Left colon (tissue), 2 donors: ENCODE measurements around the gene CACNG8. TPM values are rescaled to one million over a fixed set of nuclear protein-coding genes. Genes with fewer than 3 reads are reported as not detected.
"Not testable (repeated sequence)": the region's sequence is repeated elsewhere in the genome, so short reads cannot be mapped to it uniquely, and the experiment has no call there.

ENCODE experiments used
- ATAC-seq: fragments of 200-7000 bp; cut with Tn5 transposase; one replicate; pipeline ENCODE4 v1.9.1; 2020; ENCODE audit warnings: mild to moderate bottlenecking, moderate library complexity
- DNase-seq, 2 donors: peaks; one replicate each; pipeline ENCODE4 v3.0.0-alpha.2; 2020
- intact Hi-C, 2 donors: fragments of 100-400 bp; cut with DNase I in 1 of 2; cut with micrococcal nuclease in 1 of 2; formaldehyde crosslinking; loops; one replicate each; pipeline versions ENCODE4 v1.11.2 to v1.14.0; 2022; cut with DNase I, micrococcal nuclease
- long read RNA-seq: library from polyadenylated mRNA; unstranded; transcript quantifications from one replicate; pipeline ENCODE4 v2.0.0, GENCODE V29; 2021
- total RNA-seq, 2 donors: library from RNA; stranded (reverse); fragmentation: NEBNext Ultra II Directional; extraction: Animal tissue kit (Norgen Biotek cat#: 25700); gene quantifications; one replicate each; pipeline ENCODE4 v1.2.1, GENCODE V29; 2021
- donor health status: DM: no; HTN: no; CAD: no.
- donor health status: DM: yes; HTN: yes; CAD: no.

The CACNG8 gene
- under 1 TPM in 1 of 2 donors, not detected in 1; 0.03 TPM for total RNA-seq
- long read RNA-seq = 0 reads

DNA sequence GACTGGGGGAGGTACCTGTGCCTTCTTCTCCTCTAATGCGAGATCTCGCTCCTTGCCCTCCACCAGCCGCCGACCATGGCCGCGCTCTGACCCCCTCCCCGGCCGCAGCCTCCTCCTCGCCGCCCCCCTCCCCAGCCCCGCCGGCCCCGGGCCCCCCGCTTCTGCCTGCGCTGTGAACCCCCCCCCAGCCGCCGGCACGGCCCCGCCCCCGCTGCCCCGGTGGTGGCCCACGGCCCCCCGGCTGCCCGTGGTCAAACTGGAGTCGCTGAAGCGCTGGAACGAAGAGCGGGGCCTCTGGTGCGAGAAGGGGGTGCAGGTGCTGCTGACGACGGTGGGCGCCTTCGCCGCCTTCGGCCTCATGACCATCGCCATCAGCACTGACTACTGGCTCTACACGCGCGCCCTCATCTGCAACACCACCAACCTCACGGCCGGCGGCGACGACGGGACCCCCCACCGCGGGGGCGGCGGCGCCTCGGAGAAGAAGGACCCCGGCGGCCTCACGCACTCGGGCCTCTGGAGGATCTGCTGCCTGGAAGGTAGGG, at the start of gene CACNG8:
TSS of gene CACNG8 (plus strand) at position 51 of the 545 bp plus-strand sequence.
- ATAC-seq (no peak), DNase-seq (no peak)
- intact Hi-C loops = no loop called here

DNA sequence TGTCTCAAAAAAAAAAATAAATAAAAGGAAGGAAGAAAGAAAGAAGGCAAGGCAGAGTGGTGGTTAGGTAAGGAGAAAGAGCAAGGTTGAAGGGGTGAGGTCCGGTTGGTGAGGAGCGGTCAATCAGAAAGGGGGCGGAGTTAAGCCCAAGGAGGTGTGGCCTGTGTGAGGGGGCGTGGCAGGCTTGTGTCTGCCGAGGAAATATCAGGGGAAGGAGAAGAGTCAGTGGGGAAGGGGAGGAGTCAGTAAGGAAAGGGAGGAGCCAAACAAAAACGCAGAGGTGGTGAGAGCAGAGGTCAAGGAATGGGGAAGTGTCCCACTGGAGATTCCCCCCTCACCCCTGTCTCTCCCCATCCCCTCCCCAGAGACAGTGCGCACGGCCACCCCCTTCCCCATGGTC, 47.7 kb upstream of the CACNG8 start:
- intact Hi-C loops = no loop called here
- ATAC-seq (no peak), DNase-seq (no peak)

DNA sequence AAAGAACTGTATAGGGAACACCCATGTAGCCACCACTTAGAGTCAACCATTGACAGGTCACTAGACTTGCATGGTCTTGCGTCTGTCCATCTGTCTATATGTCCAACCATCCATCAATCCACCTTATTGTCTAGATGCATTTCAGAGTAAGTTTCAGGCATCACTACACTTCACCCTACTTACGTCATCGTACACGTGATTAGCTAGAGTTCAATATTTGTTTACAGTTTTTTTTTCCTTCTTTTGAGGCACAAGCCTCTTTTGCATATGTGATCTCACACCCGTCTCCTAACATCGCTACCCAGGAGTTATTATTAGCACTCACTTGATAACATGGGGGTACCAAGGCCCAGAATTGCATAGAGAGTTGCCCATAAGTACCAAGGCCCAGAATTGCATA, 46.7 kb upstream of the CACNG8 start:
- no peak for ATAC-seq
- intact Hi-C loops = no loop called here

DNA sequence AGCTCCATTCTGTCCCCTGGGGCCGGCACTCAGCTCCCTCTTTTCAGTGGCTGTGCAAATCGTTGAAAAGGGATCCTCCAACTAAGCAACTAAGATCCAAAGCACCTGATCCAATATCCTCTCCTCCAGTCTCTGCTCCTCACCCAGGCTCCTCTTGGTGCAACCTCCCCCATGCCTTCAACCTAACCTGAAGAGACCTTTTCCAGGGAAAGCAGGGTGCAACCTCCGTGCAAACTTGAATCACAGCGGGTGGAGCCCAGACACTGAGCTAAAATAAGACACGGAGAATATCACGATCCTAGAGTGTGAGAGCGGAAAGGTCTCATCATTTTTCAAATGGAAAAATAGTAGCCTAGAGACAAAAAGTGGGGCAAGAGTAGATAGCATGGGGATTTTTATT, 45.4 kb upstream of the CACNG8 start:
- intact Hi-C loops = no loop called here
- ATAC-seq = no peak
- no peak for DNase-seq

More for the DNA sequence above, 46.7 kb upstream of the CACNG8 start:
- DNase-seq = no peak

DNA sequence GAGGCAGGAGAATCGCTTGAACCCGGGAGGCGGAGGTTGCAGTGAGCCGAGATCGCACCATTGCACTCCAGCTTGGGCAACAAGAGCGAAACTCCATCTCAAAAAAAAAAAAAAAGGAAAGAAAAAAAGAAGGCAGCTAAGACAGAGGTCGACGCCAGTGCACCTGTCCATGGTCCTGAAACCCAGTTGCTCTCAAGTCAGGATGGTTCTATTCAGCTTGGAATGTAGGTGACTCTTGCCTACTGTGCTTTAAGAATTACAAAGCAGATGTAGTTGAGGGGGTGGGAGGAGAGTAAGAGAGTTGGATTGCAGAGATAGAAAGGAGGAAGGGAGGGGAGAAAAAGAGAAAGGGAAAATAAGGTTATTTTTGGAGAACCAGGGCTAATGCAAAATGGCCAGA, 35.0 kb upstream of the CACNG8 start:
- ATAC-seq = no peak
- intact Hi-C loops = no loop called here
- DNase-seq = peak in 1 of 2 donors; percentile 43

DNA sequence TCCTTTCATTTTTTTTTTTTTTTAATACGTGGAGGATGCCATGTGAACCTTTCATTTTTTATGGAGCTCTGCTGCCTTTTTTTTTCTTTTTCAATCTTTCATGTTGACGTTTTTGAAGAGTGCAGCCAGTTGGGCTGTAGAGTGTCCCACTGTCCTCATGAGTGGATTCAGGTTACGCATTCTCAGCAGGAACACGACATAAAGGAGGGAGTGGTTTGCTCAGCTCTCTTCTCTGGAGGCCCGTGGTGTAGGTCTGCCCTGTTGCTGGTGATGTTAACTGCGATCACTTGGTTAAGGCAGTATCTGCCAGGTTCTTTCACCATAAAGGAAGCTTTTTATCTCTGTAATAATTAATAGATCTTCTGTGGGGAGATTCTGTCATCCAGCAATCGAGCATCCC, 26.7 kb upstream of the CACNG8 start:
- intact Hi-C loops = no loop called here
- ATAC-seq = no peak
- DNase-seq = no peak

DNA sequence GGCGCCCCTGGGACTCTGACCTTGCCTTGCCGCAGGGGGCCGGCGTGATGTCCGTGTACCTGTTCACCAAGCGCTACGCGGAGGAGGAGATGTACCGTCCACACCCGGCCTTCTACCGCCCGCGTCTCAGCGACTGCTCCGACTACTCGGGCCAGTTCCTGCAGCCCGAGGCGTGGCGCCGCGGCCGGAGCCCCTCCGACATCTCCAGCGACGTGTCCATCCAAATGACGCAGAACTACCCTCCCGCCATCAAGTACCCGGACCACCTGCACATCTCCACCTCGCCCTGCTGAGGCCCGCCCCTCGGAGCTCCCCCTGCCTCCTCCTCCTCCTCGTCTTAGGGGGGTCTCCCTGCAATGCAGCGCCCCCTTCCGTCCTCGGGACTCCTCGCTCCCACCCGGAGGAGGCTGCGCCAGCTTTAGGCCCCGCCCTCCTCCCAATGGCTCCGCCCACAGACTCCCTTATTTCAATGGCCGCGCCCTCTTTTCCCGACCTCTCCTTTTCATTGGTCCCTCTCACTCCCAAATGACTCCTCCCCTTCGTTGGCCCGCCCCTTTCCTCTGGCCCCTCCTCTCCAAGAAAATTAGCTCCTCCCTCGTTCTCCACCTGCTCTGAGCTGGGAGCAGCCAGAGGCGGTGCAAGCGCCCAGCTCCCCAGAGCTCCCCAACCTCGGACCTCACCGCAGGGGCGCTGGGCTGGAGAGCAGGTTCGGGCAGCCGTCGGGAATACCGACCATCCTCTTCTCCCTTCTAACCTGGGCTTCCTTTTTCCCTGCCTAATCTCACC, 20.5 kb upstream of the CACNG8 start:
- intact Hi-C loops = no loop called here
- DNase-seq = no peak
- no peak for ATAC-seq

DNA sequence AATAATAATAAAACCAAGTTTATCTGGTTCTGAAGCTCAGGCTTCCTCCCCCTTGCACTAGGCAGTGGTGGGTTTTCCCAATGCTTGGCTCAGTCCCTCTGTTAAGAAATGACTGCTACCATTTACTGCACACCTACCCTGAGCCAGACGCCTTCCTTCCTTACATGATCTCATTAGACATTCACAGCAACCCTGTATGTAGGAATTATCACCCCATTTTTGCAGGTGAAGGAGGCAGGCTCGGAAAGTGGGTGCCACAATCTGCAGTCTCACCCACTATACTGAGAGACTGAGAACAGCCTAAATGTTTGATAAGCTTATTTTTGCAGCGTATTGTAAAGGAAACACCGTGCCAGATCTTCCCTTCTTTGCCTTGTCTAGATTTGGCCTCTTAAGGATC, 18.3 kb upstream of the CACNG8 start:
- DNase-seq (no peak), ATAC-seq (no peak)
- intact Hi-C loops = no loop called here

DNA sequence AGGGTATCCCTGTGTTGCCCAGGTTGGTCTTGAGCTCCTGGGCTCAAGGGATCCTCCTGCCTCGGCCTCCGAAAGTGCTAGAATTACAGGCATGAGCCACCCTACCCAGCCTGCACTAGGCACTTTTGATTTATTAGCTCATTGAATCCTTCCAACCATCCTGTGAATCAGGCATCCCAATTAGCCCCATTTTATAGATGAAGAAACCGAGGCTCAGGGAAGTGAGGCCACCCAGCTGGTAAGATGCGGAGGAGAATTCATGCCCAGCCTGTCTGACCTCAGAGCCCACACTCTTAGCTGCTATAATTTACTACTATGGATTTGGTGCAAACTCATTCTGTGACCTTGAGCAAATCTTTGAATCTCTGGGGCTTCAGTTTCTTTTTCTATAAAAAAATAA, 17.8 kb upstream of the CACNG8 start:
- intact Hi-C loops = no loop called here
- DNase-seq (no peak), ATAC-seq (no peak)

DNA sequence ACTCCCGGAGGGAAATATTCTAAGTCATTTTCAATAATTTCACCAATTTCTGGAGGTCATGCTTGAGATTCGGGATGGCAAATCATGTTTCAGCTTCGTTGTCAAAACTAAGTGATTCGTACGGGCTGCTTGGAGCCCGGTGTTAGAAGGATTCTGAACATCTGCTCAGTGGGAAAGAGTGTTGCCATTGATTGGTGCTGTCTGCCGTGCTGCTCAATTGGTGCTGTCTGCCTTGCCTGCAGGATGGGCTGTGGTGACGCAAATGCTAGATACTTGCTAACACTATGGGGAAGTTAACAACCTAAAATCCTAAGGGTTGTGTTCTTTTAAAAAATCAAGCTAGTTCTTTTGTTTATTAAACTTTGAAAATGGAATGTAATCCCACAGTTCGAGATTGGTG, 17.3 kb upstream of the CACNG8 start:
- no peak for ATAC-seq
- no peak for DNase-seq
- intact Hi-C loops = no loop called here

DNA sequence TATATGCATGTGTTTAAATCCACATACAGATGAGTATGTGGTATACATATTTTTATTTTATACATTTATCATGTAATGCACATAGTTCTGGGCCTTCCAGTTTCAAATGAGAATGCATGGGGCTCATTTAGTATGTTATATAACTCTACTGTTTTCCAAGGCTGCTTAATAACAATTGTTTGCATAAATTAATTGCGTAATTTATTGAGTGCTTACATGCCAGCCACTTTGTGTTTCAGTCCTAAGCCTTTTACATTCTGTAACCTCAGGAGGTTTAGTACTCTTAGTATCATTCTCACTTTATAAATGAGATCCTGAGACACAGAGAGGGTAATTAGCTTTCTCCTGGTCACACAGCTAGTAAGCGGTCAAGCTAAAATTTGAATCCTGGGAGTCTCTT, 16.7 kb upstream of the CACNG8 start:
- intact Hi-C loops = no loop called here
- no peak for ATAC-seq
- no peak for DNase-seq

DNA sequence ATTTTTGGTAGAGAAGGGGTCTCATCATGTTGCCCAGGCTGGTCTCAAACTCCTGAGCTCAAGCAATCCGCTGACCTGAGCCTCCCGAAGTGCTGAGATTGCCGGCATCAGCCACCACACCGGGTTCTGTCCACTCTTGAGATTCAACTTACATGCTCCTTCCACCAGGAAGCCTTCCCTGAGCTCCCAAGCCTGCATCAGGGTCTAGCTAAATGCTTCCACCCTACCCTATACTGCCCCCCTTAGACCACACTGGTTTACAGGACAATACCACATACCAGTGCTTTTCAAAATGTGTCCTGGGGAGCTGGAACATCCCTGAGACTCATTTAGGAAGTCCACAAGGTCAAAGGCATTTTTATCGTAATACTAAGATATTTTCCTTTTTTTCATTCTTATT, 15.1 kb upstream of the CACNG8 start:
- ATAC-seq (no peak), DNase-seq (no peak)
- intact Hi-C loops = no loop called here

DNA sequence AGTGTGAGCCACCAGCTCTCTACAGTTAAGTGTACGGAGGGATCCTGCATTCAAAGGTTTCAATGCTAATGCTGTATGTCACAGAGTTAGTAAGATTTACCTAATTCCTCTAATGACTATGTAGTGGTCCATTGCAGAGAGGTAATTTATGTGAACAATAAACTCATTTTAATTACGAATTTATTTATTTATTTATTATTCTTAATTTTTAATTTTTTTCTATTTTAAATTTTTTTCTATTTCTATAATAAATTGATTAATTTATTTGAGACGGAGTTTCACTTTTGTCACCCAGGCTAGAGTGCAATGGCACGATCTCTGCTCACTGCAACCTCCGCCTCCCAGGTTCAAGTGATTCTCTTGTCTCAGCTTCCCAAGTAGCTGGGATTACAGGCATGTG, 14.1 kb upstream of the CACNG8 start:
- intact Hi-C loops, DNase-seq, ATAC-seq: not testable (repeated sequence)

DNA sequence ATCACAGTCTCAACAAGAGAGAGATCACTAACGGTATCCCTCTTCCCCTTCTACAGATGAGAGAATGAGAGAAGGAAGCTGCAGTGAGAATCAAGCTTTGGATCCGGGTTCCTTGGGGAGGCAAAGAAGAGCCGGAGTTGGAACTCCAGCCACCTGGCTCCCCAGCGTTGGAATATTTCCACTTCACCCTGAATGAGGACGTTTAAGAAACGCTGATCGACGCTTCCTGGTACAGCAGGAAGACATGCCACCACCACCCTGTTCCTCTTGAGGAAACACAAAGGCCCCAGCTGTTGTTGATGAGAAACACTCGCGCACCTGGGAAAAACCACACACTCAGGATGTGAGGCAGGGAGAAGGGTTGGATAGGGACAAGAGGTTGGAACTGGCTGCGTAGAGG, 11.3 kb upstream of the CACNG8 start:
- intact Hi-C loops = no loop called here
- ATAC-seq = no peak
- no peak for DNase-seq

DNA sequence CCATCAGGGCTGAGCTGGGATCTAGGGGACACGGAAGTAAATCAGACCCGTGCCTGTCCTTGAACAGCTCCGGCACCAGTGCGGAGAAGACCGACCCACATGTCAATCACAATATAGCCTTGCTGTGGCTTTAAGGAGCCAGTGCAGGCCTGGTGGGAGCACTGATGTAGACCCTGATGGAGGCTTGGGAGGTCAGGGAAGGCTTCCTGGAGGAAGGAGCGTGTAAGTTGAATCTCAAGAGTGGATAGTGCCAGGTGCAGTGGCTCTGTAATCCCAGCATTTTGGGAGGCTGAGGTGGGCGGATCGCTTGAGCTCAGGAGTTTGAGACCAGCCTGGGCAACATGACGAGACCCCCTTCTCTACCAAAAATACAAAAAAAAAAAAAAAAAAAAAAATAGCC, 10.8 kb upstream of the CACNG8 start:
- ATAC-seq (no peak), DNase-seq (no peak)
- intact Hi-C loops = no loop called here

DNA sequence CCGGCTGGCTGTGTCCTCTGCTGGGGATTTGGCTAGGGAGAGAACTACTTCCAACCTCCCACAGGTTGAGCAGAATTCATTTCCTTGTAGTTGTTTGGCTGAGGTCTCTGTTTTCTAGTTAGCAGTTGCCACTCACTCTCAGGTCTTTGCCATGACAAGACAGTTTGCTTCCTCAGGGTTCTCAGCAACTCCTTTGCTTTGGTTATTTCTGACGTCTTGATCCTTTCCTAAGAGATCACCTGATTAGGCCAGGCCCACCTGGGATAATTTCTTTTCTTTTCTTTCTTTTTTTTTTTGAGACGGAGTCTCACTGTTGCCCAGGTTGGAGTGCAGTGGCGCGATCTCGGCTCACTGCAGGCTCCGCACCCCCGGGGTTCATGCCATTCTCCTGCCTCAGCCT, 9.4 kb upstream of the CACNG8 start:
- intact Hi-C loops = no loop called here
- ATAC-seq (no peak), DNase-seq (no peak)

DNA sequence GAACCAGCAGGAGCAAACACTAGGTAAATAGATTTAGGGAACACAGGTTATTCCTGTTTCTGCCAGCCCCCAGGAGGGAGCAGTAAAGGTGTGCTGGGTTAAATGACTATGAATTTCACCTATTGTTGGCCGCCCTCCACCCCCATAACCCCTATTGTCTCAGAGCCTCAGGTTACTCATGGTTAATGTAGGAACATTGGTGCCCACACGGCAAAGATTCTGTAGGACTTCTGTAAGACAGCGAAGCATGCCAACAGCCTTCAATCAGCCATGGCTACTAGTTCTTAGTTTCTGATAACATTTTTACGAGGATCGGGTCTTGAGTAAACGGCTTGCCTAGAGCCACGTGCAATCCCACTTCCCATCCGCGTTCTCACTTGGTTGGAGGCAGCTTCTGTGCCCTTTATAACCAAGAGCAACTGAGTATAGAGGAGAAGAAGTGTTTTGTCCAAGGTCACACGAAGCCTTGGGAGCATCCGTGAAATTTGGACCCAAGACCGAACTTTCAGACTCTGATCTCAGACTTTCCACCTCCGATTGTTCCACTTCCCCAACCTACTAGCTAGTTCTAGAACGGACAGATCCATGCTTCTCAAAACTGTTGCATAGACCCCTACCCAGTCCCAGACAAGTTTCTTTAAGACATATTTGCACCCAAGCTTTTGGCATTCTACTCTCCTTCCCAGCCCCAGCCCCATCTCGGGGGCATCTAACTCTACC, 5.1 kb upstream of the CACNG8 start:
- DNase-seq (no peak), ATAC-seq (no peak)
- intact Hi-C loops = no loop called here

DNA sequence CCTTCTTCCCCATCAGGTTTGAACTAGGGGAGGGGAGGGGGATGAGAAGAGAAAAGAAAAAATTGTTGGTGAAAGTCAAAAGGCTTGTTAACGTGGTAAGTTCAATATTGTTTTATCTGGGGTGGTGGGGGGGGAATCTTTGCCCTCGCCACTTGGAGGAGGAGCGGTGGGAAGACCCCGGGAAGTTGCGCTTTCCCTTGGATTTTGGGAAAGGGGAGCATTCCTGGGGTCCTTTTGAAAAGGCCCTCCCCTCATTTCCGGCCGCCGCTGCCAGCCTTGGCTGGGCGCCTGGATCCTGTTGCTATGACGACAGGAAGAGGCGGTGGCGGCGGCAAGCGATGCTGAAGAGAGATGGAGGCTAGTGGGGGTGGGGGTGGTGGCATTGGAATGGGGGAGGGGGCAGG, 4.6 kb upstream of the CACNG8 start:
- intact Hi-C loops = no loop called here
- DNase-seq = no peak
- ATAC-seq = no peak

DNA sequence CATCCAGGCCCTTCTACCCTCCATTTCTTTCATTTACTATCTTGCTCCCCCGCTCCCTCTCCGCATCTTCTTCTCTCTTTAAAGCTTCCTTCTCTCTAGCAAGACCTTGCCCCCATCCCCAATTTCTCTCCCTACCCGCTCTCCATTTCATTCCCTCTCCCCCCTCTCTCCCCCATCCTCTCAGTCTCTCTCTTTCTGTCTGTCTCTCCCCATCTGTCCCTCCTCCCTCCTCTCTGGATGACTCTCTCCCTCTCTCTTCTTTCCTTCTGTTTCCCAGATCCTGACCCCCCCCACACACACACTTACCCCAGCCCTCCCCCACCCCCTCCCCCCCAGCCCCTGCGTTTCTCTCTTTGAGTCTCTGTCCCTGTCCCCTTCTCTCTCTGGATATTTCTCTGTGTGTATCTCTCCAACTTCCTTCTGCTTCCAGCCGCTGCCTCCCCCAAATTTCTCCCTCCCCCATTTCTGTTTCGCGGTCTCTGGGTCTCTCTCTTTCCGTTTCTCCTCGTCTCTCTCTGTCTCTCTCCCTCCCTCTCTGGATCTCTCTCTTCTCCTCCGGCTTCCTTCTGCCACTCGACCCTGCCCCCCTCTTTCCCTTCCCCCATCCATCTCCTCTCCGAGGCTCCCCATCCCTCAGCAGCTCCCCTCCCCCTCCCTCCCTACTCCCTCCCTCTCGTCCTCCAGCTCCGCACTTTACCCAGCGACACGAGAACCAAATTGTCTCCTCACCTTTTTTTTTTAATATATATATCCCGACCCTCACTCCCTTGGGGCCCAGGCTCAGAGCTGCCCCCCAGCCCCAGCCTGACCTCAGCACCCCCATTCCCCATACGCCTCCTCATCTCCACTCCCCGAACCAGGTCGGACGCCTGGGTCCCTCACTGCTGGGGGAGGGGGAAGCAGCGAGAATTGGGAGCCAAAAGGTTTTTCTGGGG, 3.6 kb upstream of the CACNG8 start:
- intact Hi-C loops = no loop called here
- DNase-seq = no peak

More for the DNA sequence above, 3.6 kb upstream of the CACNG8 start:
- ATAC-seq = no peak
